Bronchial epithelial cell (primary cell): ENCODE results near the gene ARHGAP25. TPM values are rescaled to one million over a fixed set of nuclear protein-coding genes. Genes with fewer than 3 reads are reported as not detected.
"Not testable (repeated sequence)": the region's sequence is repeated elsewhere in the genome, so short reads cannot be mapped to it uniquely, and the experiment has no call there.

ENCODE experiments used
- DNase-seq: peaks from one replicate; pipeline ENCODE4 v3.0.0-alpha.2; 2010; ENCODE audit warnings: low read depth
- FAIRE-seq: peaks from 2 replicates; lab custom pipeline; 2011; peaks lifted over from hg19 to GRCh38; lab: Jason Lieb, UNC
- H3K27me3 ChIP-seq: 2 replicates; pipeline ENCODE4 v1.5.1; 2011; ENCODE audit warnings: low read length; ENCODE audit not compliant: control insufficient read depth, insufficient read depth
- H3K36me3 ChIP-seq: 2 replicates; pipeline ENCODE4 v1.5.1; 2011; ENCODE audit warnings: low read length; ENCODE audit not compliant: control insufficient read depth, insufficient read depth
- H3K4me3 ChIP-seq: 2 replicates; pipeline ENCODE4 v1.5.1; 2011; ENCODE audit warnings: mild to moderate bottlenecking, low read depth, low read length, control low read depth
- CTCF ChIP-seq: IDR thresholded peaks from 2 replicates; pipeline ENCODE4 v1.5.1; 2011; ENCODE audit warnings: mild to moderate bottlenecking, moderate library complexity, low read length, control low read depth, inconsistent platforms; ENCODE audit not compliant: insufficient read depth, severe bottlenecking
- total RNA-seq: library from RNA; depleted of rRNA; stranded (reverse); fragments of >200 nt; gene quantifications from 2 replicates; pipeline ENCODE4 v1.2.1, GENCODE V29; 2014

The ARHGAP25 gene
- total RNA-seq, 1 donor from 2014 or later, result 0.79 TPM

DNA sequence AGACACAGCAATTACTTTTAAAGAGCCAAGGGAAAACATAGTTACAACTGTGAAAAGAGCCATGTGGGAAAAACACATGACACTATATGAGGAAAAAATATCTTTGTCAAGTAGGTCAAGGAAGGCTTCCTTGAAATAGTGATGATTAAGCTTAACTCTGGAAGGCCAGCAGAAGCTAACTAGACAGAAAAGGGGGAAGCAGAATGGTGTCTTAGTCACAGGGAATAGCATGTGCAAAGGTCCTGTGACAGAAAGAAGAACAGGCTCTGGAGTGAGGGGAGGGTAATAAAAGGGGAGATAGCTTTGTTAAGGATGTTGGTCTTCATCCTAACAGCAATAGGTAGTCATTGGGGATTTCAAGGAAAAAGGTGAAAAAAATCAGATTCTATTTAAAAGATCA is 64.0 kb downstream of the ARHGAP25 start:
- Histone ChIP-seq H3K36me3 (no peaks in the 10 kb centered on the region), H3K27me3 (no peaks in the 10 kb centered on the region), H3K4me3 (no peak overlapping the region)
- no peak for TF ChIP-seq CTCF
- FAIRE-seq (no peak), DNase-seq (no peak)

GRCh38 chr2:68799140-68800026 is 64.8 kb downstream of the ARHGAP25 start:
- no peak for TF ChIP-seq CTCF
- FAIRE-seq (peak; percentile 95), DNase-seq (peak; percentile 96)
- Histone ChIP-seq H3K4me3 (peak overlapping the region; percentile 1), H3K27me3 (no peaks in the 10 kb centered on the region), H3K36me3 (no peaks in the 10 kb centered on the region)

DNA sequence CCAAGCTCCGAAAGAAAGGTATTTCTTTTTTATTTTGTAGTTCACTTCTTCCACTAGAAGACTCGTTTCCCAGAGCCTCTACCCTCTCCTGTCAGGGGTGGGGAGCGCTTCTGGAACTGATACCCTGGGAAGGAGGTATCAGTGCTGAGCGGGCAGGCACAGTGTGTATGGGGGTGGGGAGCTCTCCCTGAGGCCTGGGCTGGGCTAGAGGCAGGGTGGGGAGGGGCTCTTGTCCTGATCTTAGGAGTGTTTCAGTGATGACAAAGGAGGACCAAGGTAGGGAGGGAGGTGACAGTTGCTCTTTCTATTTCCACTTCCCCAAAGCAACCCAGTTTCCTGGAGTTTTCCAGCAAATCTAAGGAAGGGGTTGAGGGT is 65.4 kb downstream of the ARHGAP25 start:
- Histone ChIP-seq H3K4me3 (peak overlapping the region; percentile 1), H3K36me3 (no peaks in the 10 kb centered on the region), H3K27me3 (no peaks in the 10 kb centered on the region)
- no peak for FAIRE-seq
- no peak for DNase-seq
- no peak for TF ChIP-seq CTCF

GRCh38 chr2:68800517-68800916 is 65.9 kb downstream of the ARHGAP25 start:
- Histone ChIP-seq H3K36me3 (no peaks in the 10 kb centered on the region), H3K27me3 (no peaks in the 10 kb centered on the region), H3K4me3 (no peak overlapping the region)
- FAIRE-seq, result no peak
- no peak for TF ChIP-seq CTCF
- DNase-seq, result no peak

DNA sequence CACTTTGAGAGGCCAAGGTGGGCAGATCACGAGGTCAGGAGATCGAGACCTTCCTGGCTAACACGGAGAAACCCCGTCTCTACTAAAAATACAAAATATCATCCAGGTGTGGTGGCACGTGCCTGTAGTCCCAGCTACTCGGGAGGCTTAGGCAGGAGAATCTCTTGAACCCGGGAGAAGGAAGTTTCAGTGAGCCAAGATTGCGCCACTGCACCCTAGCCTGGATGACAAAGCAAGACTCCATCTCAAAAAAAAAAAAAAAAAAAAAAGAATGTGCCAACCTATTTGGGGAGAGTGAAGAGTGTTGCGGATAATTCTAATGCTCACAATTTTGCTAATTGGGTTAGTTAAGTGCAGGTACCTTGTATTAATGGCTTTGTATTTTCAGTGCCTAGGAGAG is 67.5 kb downstream of the ARHGAP25 start:
- not testable (repeated sequence) for H3K4me3 ChIP-seq, H3K36me3 ChIP-seq, H3K27me3 ChIP-seq, DNase-seq, FAIRE-seq

DNA sequence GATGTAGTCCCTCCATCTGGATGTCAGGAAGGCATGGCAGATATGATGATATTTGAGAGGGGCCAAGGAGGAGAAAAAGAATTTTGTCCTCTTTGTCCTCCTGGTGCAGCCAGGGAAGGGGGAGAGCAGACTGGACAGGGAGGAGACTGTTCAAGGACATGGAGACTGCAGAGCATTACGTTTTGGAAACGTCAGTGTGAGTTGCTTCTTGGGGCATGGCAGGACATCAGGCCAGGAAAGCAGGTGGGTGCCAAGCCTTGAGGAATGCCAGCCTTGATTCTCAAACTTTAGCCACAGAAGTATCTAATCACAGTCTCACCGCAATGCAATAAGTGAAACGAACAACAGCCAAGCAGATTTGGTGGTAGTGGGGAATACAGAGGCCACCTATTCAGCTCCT is 70.4 kb downstream of the ARHGAP25 start:
- Histone ChIP-seq H3K36me3 (no peaks in the 10 kb centered on the region), H3K27me3 (no peaks in the 10 kb centered on the region), H3K4me3 (no peak overlapping the region)
- FAIRE-seq (no peak), DNase-seq (no peak)
- no peak for TF ChIP-seq CTCF
